HEK293 (cell line): ENCODE measurements around the gene RBM19.

Experiments
- CTCF ChIA-PET: fragments of 350-600 bp; formaldehyde crosslinking; extraction: SDS; loops from one replicate; lab custom pipeline; 2021; ENCODE audit warnings: antibody characterized with exemption; lab: Yijun Ruan, JAX
- POLR2A ChIA-PET: fragments of 300-600 bp; formaldehyde crosslinking; extraction: SDS; loops from one replicate; lab custom pipeline; 2020; ENCODE audit warnings: antibody characterized with exemption, inconsistent platforms; lab: Yijun Ruan, JAX
- H3K27ac ChIP-seq: fragments of 200-500 bp; sonication (Bioruptor generic); 2 replicates; pipeline ENCODE4 v1.5.1; 2014; ENCODE audit warnings: low read depth, low read length, control low read depth, inconsistent platforms; ENCODE audit errors: extremely low read depth
- H3K36me3 ChIP-seq, 2 experiments: fragments of 200-500 bp in 1 of 2; sonication (Bioruptor generic) in 1 of 2; 1 replicate in 1 of 2; 2 replicates in 1 of 2; pipeline ENCODE4 v1.5.1; 2014 to 2017; ENCODE audit warnings: inconsistent platforms in 2 of 2, low read length in 2 of 2; ENCODE audit not compliant: control insufficient read depth in 2 of 2, insufficient read depth in 1 of 2
- H3K4me1 ChIP-seq: fragments of 200-500 bp; sonication (Bioruptor generic); 2 replicates; pipeline ENCODE4 v1.5.1; 2014; ENCODE audit warnings: mild to moderate bottlenecking, low read length, inconsistent platforms; ENCODE audit not compliant: control insufficient read depth, insufficient read depth
- H3K4me3 ChIP-seq: 2 replicates; pipeline ENCODE4 v1.5.1; 2011; ENCODE audit warnings: low read depth, mild to moderate bottlenecking, control low read depth, low read length, moderate library complexity
- H3K9me3 ChIP-seq: fragments of 200-500 bp; sonication (Bioruptor generic); 2 replicates; pipeline ENCODE4 v1.5.1; 2014; ENCODE audit warnings: low read depth, low read length, inconsistent platforms; ENCODE audit not compliant: control insufficient read depth, insufficient read depth
- BCL11B ChIP-seq: fragments of 450-650 bp; formaldehyde crosslinking; IDR thresholded peaks from 2 replicates; pipeline ENCODE4 v1.5.1; 2016; ENCODE audit warnings: low read depth, missing biosample characterization, missing genetic modification characterization
- CTCF ChIP-seq: fragments of 450-650 bp; formaldehyde crosslinking; IDR thresholded peaks from 2 replicates; pipeline ENCODE4 v1.5.1; 2016; ENCODE audit warnings: missing biosample characterization, missing genetic modification characterization
- EGR2 ChIP-seq: fragments of 450-650 bp; formaldehyde crosslinking; IDR thresholded peaks from 2 replicates; pipeline ENCODE4 v1.5.1; 2016; ENCODE audit warnings: low read depth, missing biosample characterization, missing genetic modification characterization
- MYNN ChIP-seq: fragments of 450-650 bp; formaldehyde crosslinking; IDR thresholded peaks from 2 replicates; pipeline ENCODE4 v1.5.1; 2016; ENCODE audit warnings: missing biosample characterization, missing genetic modification characterization, borderline replicate concordance
- MZF1 ChIP-seq: fragments of 450-650 bp; formaldehyde crosslinking; IDR thresholded peaks from 2 replicates; pipeline ENCODE4 v1.5.1; 2017; ENCODE audit warnings: missing biosample characterization, missing genetic modification characterization, borderline replicate concordance
- OSR2 ChIP-seq: fragments of 450-650 bp; formaldehyde crosslinking; IDR thresholded peaks from 2 replicates; pipeline ENCODE4 v1.5.1; 2016; ENCODE audit warnings: missing biosample characterization, missing genetic modification characterization
- SCRT2 ChIP-seq: fragments of 450-650 bp; formaldehyde crosslinking; IDR thresholded peaks from 2 replicates; pipeline ENCODE4 v1.5.1; 2016; ENCODE audit warnings: missing biosample characterization, missing genetic modification characterization
- ZBTB11 ChIP-seq: fragments of 450-650 bp; formaldehyde crosslinking; conservative IDR thresholded peaks from 2 replicates; pipeline ENCODE4 v1.5.1; 2016; ENCODE audit warnings: low read depth, missing biosample characterization, missing genetic modification characterization
- ZBTB7A ChIP-seq: fragments of 450-650 bp; formaldehyde crosslinking; IDR thresholded peaks from 2 replicates; pipeline ENCODE4 v1.5.1; 2016; ENCODE audit warnings: low read depth, missing biosample characterization, missing genetic modification characterization
- ZFP41 ChIP-seq: fragments of 450-650 bp; formaldehyde crosslinking; IDR thresholded peaks from 2 replicates; pipeline ENCODE4 v1.5.1; 2016; ENCODE audit warnings: missing biosample characterization, missing genetic modification characterization, borderline replicate concordance
- ZNF324 ChIP-seq: fragments of 450-650 bp; formaldehyde crosslinking; IDR thresholded peaks from 2 replicates; pipeline ENCODE4 v1.5.1; 2016; ENCODE audit warnings: missing biosample characterization, missing genetic modification characterization
- ZNF335 ChIP-seq: fragments of 450-650 bp; formaldehyde crosslinking; conservative IDR thresholded peaks from 2 replicates; pipeline ENCODE4 v1.5.1; 2016; ENCODE audit warnings: missing biosample characterization, missing genetic modification characterization
- ZNF37A ChIP-seq: fragments of 450-650 bp; IDR thresholded peaks from 2 replicates; pipeline ENCODE4 v1.5.1; 2018; ENCODE audit warnings: missing biosample characterization, missing genetic modification characterization
- ZNF426 ChIP-seq: fragments of 450-650 bp; formaldehyde crosslinking; IDR thresholded peaks from 2 replicates; pipeline ENCODE4 v1.5.1; 2017; ENCODE audit warnings: missing biosample characterization, missing genetic modification characterization, mild to moderate bottlenecking, inconsistent platforms, moderate library complexity
- ZNF514 ChIP-seq: fragments of 450-650 bp; formaldehyde crosslinking; IDR thresholded peaks from 2 replicates; pipeline ENCODE4 v1.5.1; 2016; ENCODE audit warnings: missing biosample characterization, missing genetic modification characterization
- ZNF529 ChIP-seq: fragments of 450-650 bp; formaldehyde crosslinking; IDR thresholded peaks from 2 replicates; pipeline ENCODE4 v1.5.1; 2017; ENCODE audit warnings: missing genetic modification characterization, missing biosample characterization; ENCODE audit not compliant: insufficient replicate concordance
- ZNF580 ChIP-seq: fragments of 450-650 bp; formaldehyde crosslinking; IDR thresholded peaks from 2 replicates; pipeline ENCODE4 v1.5.1; 2016; ENCODE audit warnings: missing biosample characterization, missing genetic modification characterization
- ZNF621 ChIP-seq: fragments of 450-650 bp; formaldehyde crosslinking; IDR thresholded peaks from 2 replicates; pipeline ENCODE4 v1.5.1; 2017; ENCODE audit warnings: missing biosample characterization, missing genetic modification characterization
- ZNF624 ChIP-seq: fragments of 450-650 bp; formaldehyde crosslinking; IDR thresholded peaks from 2 replicates; pipeline ENCODE4 v1.5.1; 2017; ENCODE audit warnings: missing biosample characterization, missing genetic modification characterization
- ZNF701 ChIP-seq: fragments of 450-650 bp; formaldehyde crosslinking; IDR thresholded peaks from 2 replicates; pipeline ENCODE4 v1.5.1; 2016; ENCODE audit warnings: missing biosample characterization, missing genetic modification characterization
- ZNF777 ChIP-seq: fragments of 450-650 bp; formaldehyde crosslinking; IDR thresholded peaks from 2 replicates; pipeline ENCODE4 v1.5.1; 2017; ENCODE audit warnings: missing biosample characterization, missing genetic modification characterization, borderline replicate concordance
- ZSCAN30 ChIP-seq: fragments of 450-650 bp; IDR thresholded peaks from 2 replicates; pipeline ENCODE4 v1.5.1; 2018; ENCODE audit warnings: missing biosample characterization, mild to moderate bottlenecking, missing genetic modification characterization, moderate library complexity
- TF ChIP-seq, protein P1 (sequence below): fragments of 450-650 bp; IDR thresholded peaks from 2 replicates; pipeline ENCODE4 v1.5.1; 2018; ENCODE audit warnings: missing biosample characterization, mild to moderate bottlenecking, missing genetic modification characterization
- TF ChIP-seq, protein P2 (sequence below): fragments of 450-650 bp; formaldehyde crosslinking; IDR thresholded peaks from 2 replicates; pipeline ENCODE4 v1.5.1; 2016; ENCODE audit warnings: missing biosample characterization, missing genetic modification characterization, borderline replicate concordance
- TF ChIP-seq, protein P3 (sequence below): fragments of 450-650 bp; formaldehyde crosslinking; IDR thresholded peaks from 2 replicates; pipeline ENCODE4 v1.5.1; 2016; ENCODE audit warnings: missing biosample characterization, missing genetic modification characterization

The RBM19 gene

GRCh38 chr12:113978080-113978479 is 12.0 kb upstream of the RBM19 start:
- ChIA-PET CTCF (interaction anchor here (0.6 to 1.2 kb wide), 2 partner anchors 10 to 1598 kb away, joined by 4 read pairs; no protein-coding TSS in a partner anchor), POLR2A (no interaction called here)
- H3K9me3 ChIP-seq, result no peaks in the 10 kb centered on the region
- no peak overlapping the region for H3K4me3 ChIP-seq
- H3K4me1 ChIP-seq, result no peaks in the 10 kb centered on the region
- no peaks in the 10 kb centered on the region for H3K36me3 ChIP-seq
- TF ChIP-seq MZF1 (no peak), ZBTB7A (no peak), ZNF621 (tag by site-specific recombination) (no peak), EGR2 (tag by site-specific recombination) (no peak), ZSCAN30 (tag by site-specific recombination) (no peak), ZNF514 (tag by site-specific recombination) (no peak), MYNN (no peak), ZNF335 (tag by site-specific recombination) (no peak), SCRT2 (no peak)
- TF ChIP-seq, protein P1, sequence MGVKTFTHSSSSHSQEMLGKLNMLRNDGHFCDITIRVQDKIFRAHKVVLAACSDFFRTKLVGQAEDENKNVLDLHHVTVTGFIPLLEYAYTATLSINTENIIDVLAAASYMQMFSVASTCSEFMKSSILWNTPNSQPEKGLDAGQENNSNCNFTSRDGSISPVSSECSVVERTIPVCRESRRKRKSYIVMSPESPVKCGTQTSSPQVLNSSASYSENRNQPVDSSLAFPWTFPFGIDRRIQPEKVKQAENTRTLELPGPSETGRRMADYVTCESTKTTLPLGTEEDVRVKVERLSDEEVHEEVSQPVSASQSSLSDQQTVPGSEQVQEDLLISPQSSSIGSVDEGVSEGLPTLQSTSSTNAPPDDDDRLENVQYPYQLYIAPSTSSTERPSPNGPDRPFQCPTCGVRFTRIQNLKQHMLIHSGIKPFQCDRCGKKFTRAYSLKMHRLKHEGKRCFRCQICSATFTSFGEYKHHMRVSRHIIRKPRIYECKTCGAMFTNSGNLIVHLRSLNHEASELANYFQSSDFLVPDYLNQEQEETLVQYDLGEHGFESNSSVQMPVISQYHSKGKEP (tag by site-specific recombination), result no peak
- TF ChIP-seq, all 188 proteins: peak for 0
- H3K27ac ChIP-seq, result no peak overlapping the region

DNA sequence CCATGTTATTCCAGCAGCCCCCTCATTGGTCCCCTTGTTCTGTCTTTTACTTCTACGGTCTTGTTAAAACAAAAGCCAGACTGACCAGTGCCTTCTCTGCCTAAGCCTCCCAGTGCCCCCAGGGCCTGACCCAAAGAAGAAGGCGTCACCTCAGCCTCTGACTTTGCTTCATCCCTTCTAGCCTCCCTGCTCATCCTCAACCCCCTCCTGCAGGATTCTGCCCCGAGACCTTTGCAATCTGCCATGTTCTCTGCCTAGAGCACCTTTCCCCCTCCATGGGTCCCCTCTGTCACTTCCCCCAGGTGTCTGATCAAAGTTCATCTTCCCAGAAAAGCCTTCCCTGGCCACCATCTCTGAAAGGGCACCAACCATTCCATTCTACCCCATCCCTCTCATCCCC is 7.9 kb upstream of the RBM19 start:
- Histone ChIP-seq H3K4me1 (no peaks in the 10 kb centered on the region), H3K4me3 (no peak overlapping the region), H3K36me3 (no peaks in the 10 kb centered on the region), H3K27ac (no peak overlapping the region), H3K9me3 (no peaks in the 10 kb centered on the region)
- CTCF ChIA-PET, result interaction anchor here (0.5 kb wide), 1 partner anchor 294 kb away, joined by 3 read pairs; no protein-coding TSS in a partner anchor
- POLR2A ChIA-PET, result no interaction called here
- TF ChIP-seq ZNF324 (tag by site-specific recombination), result no peak
- TF ChIP-seq ZNF37A (tag by site-specific recombination), result no peak
- no peak for TF ChIP-seq EGR2 (tag by site-specific recombination)
- TF ChIP-seq, protein P2, sequence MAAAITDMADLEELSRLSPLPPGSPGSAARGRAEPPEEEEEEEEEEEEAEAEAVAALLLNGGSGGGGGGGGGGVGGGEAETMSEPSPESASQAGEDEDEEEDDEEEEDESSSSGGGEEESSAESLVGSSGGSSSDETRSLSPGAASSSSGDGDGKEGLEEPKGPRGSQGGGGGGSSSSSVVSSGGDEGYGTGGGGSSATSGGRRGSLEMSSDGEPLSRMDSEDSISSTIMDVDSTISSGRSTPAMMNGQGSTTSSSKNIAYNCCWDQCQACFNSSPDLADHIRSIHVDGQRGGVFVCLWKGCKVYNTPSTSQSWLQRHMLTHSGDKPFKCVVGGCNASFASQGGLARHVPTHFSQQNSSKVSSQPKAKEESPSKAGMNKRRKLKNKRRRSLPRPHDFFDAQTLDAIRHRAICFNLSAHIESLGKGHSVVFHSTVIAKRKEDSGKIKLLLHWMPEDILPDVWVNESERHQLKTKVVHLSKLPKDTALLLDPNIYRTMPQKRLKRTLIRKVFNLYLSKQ (tag by site-specific recombination), result no peak
- no peak for TF ChIP-seq ZFP41
- no peak for TF ChIP-seq SCRT2
- TF ChIP-seq ZBTB11 (tag by site-specific recombination), result no peak
- no peak for TF ChIP-seq ZNF529 (tag by site-specific recombination)
- no peak for TF ChIP-seq ZNF777 (tag by site-specific recombination)
- no peak for TF ChIP-seq ZNF624 (tag by site-specific recombination)
- no peak for TF ChIP-seq ZNF580 (tag by site-specific recombination)
- TF ChIP-seq ZNF701 (tag by site-specific recombination), result no peak
- TF ChIP-seq CTCF (tag by site-specific recombination), result no peak
- TF ChIP-seq OSR2 (tag by site-specific recombination), result no peak
- no peak for TF ChIP-seq BCL11B (tag by site-specific recombination)
- TF ChIP-seq ZNF426 (tag by site-specific recombination), result no peak
- TF ChIP-seq, protein P3, sequence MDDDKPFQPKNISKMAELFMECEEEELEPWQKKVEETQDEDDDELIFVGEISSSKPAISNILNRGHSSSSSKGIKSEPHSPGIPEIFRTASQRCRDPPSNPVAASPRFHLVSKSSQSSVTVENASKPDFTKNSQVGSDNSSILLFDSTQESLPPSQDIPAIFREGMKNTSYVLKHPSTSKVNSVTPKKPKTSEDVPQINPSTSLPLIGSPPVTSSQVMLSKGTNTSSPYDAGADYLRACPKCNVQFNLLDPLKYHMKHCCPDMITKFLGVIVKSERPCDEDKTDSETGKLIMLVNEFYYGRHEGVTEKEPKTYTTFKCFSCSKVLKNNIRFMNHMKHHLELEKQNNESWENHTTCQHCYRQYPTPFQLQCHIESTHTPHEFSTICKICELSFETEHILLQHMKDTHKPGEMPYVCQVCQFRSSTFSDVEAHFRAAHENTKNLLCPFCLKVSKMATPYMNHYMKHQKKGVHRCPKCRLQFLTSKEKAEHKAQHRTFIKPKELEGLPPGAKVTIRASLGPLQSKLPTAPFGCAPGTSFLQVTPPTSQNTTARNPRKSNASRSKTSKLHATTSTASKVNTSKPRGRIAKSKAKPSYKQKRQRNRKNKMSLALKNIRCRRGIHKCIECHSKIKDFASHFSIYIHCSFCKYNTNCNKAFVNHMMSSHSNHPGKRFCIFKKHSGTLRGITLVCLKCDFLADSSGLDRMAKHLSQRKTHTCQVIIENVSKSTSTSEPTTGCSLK (tag by site-specific recombination), result no peak
